Mesenchymal stem cell (in vitro differentiated cells and primary cell): ENCODE results near the gene PDZD11.
A peak's percentile ranks its signal among the peaks of the same experiment; 100 is the strongest.

Source experiments
- DNase-seq: peaks from one replicate; pipeline ENCODE4 v3.0.0-alpha.2; 2013
- H2AFZ ChIP-seq: one replicate; pipeline ENCODE4 v1.6.1; 2013; ENCODE audit warnings: low read depth, mild to moderate bottlenecking, control low read depth, inconsistent platforms, low read length, moderate library complexity
- H2AK5ac ChIP-seq: 2 replicates; pipeline ENCODE4 v1.6.1; 2013; ENCODE audit warnings: low read length, moderate library complexity, mild to moderate bottlenecking, inconsistent platforms; ENCODE audit not compliant: severe bottlenecking
- H2BK120ac ChIP-seq: one replicate; pipeline ENCODE4 v1.6.1; 2013; ENCODE audit warnings: low read depth, mild to moderate bottlenecking, inconsistent platforms, low read length, moderate library complexity
- H2BK12ac ChIP-seq, 2 experiments: one replicate each; pipeline ENCODE4 v1.6.1; 2013; ENCODE audit warnings: inconsistent platforms in 2 of 2, low read length in 2 of 2, mild to moderate bottlenecking in 2 of 2, moderate library complexity in 2 of 2, control low read depth in 1 of 2
- H2BK15ac ChIP-seq: one replicate; pipeline ENCODE4 v1.6.1; 2013; ENCODE audit warnings: mild to moderate bottlenecking, low read depth, inconsistent platforms; ENCODE audit not compliant: poor library complexity, severe bottlenecking
- H2BK5ac ChIP-seq: 2 replicates; pipeline ENCODE4 v1.6.1; 2013; ENCODE audit warnings: low read depth, mild to moderate bottlenecking, low read length, control low read depth, inconsistent platforms; ENCODE audit not compliant: poor library complexity, severe bottlenecking
- H3K14ac ChIP-seq, 2 experiments: one replicate each; pipeline ENCODE4 v1.6.1; 2013; ENCODE audit warnings: inconsistent platforms in 2 of 2, low read length in 2 of 2, control low read depth in 1 of 2, mild to moderate bottlenecking in 1 of 2, moderate library complexity in 1 of 2
- H3K18ac ChIP-seq, 2 experiments: one replicate each; pipeline ENCODE4 v1.6.1; 2013; ENCODE audit warnings: inconsistent platforms in 2 of 2, low read length in 2 of 2, control low read depth in 1 of 2, low read depth in 1 of 2, mild to moderate bottlenecking in 1 of 2
- H3K23ac ChIP-seq, 2 experiments: one replicate each; pipeline ENCODE4 v1.6.1; 2013; ENCODE audit warnings: inconsistent platforms in 2 of 2, low read length in 2 of 2, mild to moderate bottlenecking in 2 of 2, moderate library complexity in 2 of 2, control low read depth in 1 of 2
- H3K27ac ChIP-seq: 2 replicates; pipeline ENCODE4 v1.5.1; 2013; ENCODE audit warnings: mild to moderate bottlenecking, moderate library complexity, low read length, control low read depth, inconsistent platforms; ENCODE audit not compliant: poor library complexity, severe bottlenecking
- H3K27me3 ChIP-seq, 2 experiments: 2 replicates each; pipeline versions ENCODE4 v1.6.1 to v1.7.0; 2013; ENCODE audit warnings: low read length in 2 of 2, mild to moderate bottlenecking in 2 of 2, moderate library complexity in 2 of 2, control low read depth in 1 of 2, inconsistent platforms in 1 of 2; ENCODE audit not compliant: control insufficient read depth in 1 of 2, insufficient read depth in 1 of 2
- H3K36me3 ChIP-seq, 2 experiments: 2 replicates each; pipeline versions ENCODE4 v1.6.1 to v1.7.0; 2013; ENCODE audit warnings: low read length in 2 of 2, control low read depth in 1 of 2, inconsistent platforms in 1 of 2, low read depth in 1 of 2, mild to moderate bottlenecking in 1 of 2; ENCODE audit not compliant: insufficient read depth in 2 of 2, control insufficient read depth in 1 of 2
- H3K4ac ChIP-seq, 2 experiments: one replicate each; pipeline ENCODE4 v1.6.1; 2013; ENCODE audit warnings: inconsistent platforms in 2 of 2, low read length in 2 of 2, mild to moderate bottlenecking in 2 of 2, moderate library complexity in 2 of 2, control low read depth in 1 of 2, low read depth in 1 of 2
- H3K4me1 ChIP-seq: 2 replicates; pipeline ENCODE4 v1.6.1; 2013; ENCODE audit warnings: low read depth, low read length, control low read depth; ENCODE audit not compliant: control insufficient read depth, insufficient read depth
- H3K4me2 ChIP-seq: 2 replicates; pipeline ENCODE4 v1.6.1; 2013; ENCODE audit warnings: low read length, mild to moderate bottlenecking, inconsistent platforms; ENCODE audit not compliant: poor library complexity, severe bottlenecking
- H3K4me3 ChIP-seq, 2 experiments: 2 replicates each; pipeline versions ENCODE4 v1.5.1 to v1.7.0; 2013; ENCODE audit warnings: low read length in 2 of 2, mild to moderate bottlenecking in 2 of 2, control low read depth in 1 of 2, low read depth in 1 of 2; ENCODE audit not compliant: insufficient read depth in 1 of 2
- H3K79me1 ChIP-seq: replicated peaks from 2 replicates; pipeline ENCODE4 v1.6.1; 2013; ENCODE audit warnings: mild to moderate bottlenecking, control low read depth, low read length, inconsistent platforms; ENCODE audit not compliant: poor library complexity, severe bottlenecking
- H3K9ac ChIP-seq: 2 replicates; pipeline ENCODE4 v1.7.0; 2013; ENCODE audit warnings: mild to moderate bottlenecking, low read length, moderate library complexity
- H3K9me3 ChIP-seq: 2 replicates; pipeline ENCODE4 v1.7.0; 2013; ENCODE audit warnings: mild to moderate bottlenecking, low read length; ENCODE audit not compliant: control insufficient read depth
- H4K8ac ChIP-seq: one replicate; pipeline ENCODE4 v1.6.1; 2013; ENCODE audit warnings: inconsistent platforms, mild to moderate bottlenecking, low read length, moderate library complexity
- H4K91ac ChIP-seq: one replicate; pipeline ENCODE4 v1.6.1; 2013; ENCODE audit warnings: mild to moderate bottlenecking, low read length, inconsistent platforms
- WGBS: methylation state at CpG from one replicate; pipeline ENCODE4 v1.1.7; 2013; ENCODE audit warnings: mixed read lengths; 5-methylcytosine and 5-hydroxymethylcytosine counted together

PDZD11 gene

DNA sequence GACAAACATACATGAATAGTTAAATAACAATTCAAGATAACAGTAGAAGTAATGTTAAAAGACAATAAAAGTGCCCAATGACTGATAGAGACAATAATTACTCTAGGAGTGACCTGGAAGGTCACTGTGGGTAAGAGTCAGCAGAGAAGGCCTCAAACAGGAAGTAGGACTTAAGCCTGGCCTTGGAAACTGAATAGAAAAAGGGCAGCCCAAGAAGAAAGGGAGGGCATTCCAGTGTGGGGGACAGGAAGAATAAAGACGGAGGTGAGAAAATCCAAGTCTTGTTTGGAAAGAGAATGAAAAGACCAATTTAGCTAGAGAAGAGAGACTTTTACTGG, 35.7 kb downstream of the PDZD11 start:
- peaks cover 9% of the 10 kb centered on the region for H3K9me3 ChIP-seq
- H2BK12ac ChIP-seq, result no peak overlapping the region
- H3K14ac ChIP-seq, result no peak overlapping the region
- H3K4me1 ChIP-seq, result no peaks in the 10 kb centered on the region
- H2AK5ac ChIP-seq, result no peak overlapping the region
- no peak overlapping the region for H3K27ac ChIP-seq
- peaks cover 0 to 26% of the 10 kb centered on the region in 2 experiments for H3K27me3 ChIP-seq
- H3K79me1 ChIP-seq, result no peaks in the 10 kb centered on the region
- no peaks in the 10 kb centered on the region for H3K36me3 ChIP-seq
- no peak overlapping the region for H3K4ac ChIP-seq
- WGBS, result 23% methylated on average over 1 of the region's 1 CpG
- no peak overlapping the region for H3K18ac ChIP-seq
- H3K9ac ChIP-seq, result no peak overlapping the region
- H3K4me2 ChIP-seq, result no peak overlapping the region
- DNase-seq, result no peak
- H2BK5ac ChIP-seq, result no peak overlapping the region
- H3K4me3 ChIP-seq, result no peak overlapping the region
- no peak overlapping the region for H2BK120ac ChIP-seq
- no peak overlapping the region for H4K91ac ChIP-seq
- no peak overlapping the region for H2BK15ac ChIP-seq
- no peak overlapping the region for H3K23ac ChIP-seq
- no peak overlapping the region for H2AFZ ChIP-seq
- H4K8ac ChIP-seq, result no peak overlapping the region

DNA sequence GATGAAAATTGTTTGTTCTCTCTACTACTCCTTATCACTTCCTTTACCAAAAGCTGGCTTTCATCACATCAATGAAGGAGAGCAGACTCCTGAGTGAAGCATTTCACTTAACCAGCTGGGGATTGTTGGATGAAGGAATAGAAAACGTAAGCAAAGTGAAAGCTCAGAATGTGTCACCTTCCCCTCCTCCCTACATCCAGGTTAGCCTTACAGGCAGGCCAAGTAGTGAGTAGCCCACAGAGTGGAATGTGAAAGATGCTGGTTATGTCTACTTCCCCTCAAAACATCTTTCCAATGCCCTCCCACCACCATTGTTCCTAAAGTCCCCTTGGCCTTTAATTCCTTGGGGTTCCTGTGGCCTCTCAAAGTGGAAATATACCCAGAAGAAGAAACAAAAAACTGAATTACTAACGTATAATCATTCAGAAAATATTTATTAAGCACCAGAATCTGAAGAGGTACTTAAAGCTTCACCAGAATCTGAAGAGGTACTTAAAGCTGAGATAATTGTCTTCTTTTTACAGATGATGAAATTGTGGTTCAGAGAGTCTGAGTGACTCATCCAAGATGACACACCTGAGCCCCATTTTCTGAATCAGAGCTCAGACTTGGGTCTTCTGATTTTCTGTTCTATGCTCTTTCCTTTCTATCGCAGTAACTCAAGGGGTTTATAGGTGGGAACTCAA, 36.2 kb downstream of the PDZD11 start:
- Histone ChIP-seq H3K9ac (no peak overlapping the region), H3K4ac (no peak overlapping the region), H3K18ac (no peak overlapping the region), H3K79me1 (no peaks in the 10 kb centered on the region), H3K4me3 (no peak overlapping the region), H3K14ac (no peak overlapping the region), H2BK120ac (no peak overlapping the region), H2BK15ac (no peak overlapping the region), H3K4me1 (no peaks in the 10 kb centered on the region), H3K23ac (no peak overlapping the region), H3K36me3 (no peaks in the 10 kb centered on the region), H3K27ac (no peak overlapping the region), H4K8ac (no peak overlapping the region), H2BK5ac (no peak overlapping the region), H2AFZ (no peak overlapping the region), H3K4me2 (no peak overlapping the region), H4K91ac (no peak overlapping the region), H2AK5ac (no peak overlapping the region), H3K27me3 (peaks cover 0 to 27% of the 10 kb centered on the region in 2 experiments), H3K9me3 (peaks cover 9% of the 10 kb centered on the region), H2BK12ac (no peak overlapping the region)
- peak; percentile 22 for DNase-seq
- WGBS, result no CpG with 5 or more reads among the region's 3 CpGs

DNA sequence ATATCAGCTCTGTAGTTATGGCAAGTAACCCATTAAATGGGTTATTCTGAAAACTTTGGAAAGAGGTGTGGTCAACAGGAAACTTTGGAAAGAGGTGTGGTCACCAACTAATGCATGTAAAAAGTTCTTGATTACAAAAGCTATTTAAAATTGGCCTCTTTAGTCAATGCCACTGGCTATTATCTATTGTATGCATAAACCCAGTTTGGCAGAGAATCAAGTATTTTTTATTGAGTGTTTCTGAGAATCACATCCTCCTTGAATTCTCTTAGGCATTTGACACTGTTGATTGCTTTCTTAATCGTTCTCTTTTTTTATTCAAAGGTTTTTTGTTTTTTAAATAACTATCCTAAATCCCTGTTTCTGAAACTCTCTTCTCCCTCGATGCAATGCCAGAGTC, 37.2 kb downstream of the PDZD11 start:
- Histone ChIP-seq H3K23ac (no peak overlapping the region), H3K14ac (no peak overlapping the region), H3K27ac (no peak overlapping the region), H2AFZ (no peak overlapping the region), H2BK120ac (no peak overlapping the region), H3K4me1 (no peaks in the 10 kb centered on the region), H4K8ac (no peak overlapping the region), H3K18ac (no peak overlapping the region), H2AK5ac (no peak overlapping the region), H3K4me2 (no peak overlapping the region), H3K4me3 (no peak overlapping the region), H3K4ac (no peak overlapping the region), H3K27me3 (peaks cover 0 to 20% of the 10 kb centered on the region in 2 experiments), H4K91ac (no peak overlapping the region), H2BK12ac (no peak overlapping the region), H3K9me3 (peaks cover 9% of the 10 kb centered on the region), H3K36me3 (no peaks in the 10 kb centered on the region), H3K79me1 (no peaks in the 10 kb centered on the region), H2BK15ac (no peak overlapping the region), H3K9ac (no peak overlapping the region), H2BK5ac (no peak overlapping the region)
- WGBS, result 93% methylated on average over 2 of the region's 2 CpGs
- no peak for DNase-seq

DNA sequence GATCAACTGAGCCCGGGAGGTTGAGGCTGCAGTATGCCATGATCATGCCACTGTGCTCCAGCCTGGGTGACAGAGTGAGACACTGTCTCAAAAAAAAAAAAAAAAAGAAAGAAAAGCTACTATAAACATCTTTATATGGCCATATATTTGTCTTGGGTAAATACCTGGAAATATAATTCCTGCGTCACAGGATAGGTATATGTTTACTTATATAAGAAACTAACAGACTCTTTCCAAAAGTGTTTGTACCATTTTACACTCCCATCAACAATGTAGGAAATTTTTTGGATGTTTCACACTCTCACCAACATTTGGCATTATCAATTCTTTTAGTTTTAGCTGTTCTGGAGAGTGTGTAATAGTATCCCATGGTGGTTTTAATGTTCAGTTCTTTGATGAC, 42.5 kb downstream of the PDZD11 start:
- Histone ChIP-seq H2BK120ac (no peak overlapping the region), H2BK15ac (no peak overlapping the region), H2BK12ac (no peak overlapping the region), H3K79me1 (no peaks in the 10 kb centered on the region), H3K27ac (no peak overlapping the region), H2AFZ (no peak overlapping the region), H3K36me3 (no peaks in the 10 kb centered on the region), H4K91ac (no peak overlapping the region), H3K18ac (no peak overlapping the region), H3K4me2 (no peak overlapping the region), H2BK5ac (no peak overlapping the region), H3K14ac (no peak overlapping the region), H3K9me3 (no peaks in the 10 kb centered on the region), H3K4me1 (no peaks in the 10 kb centered on the region), H3K4ac (no peak overlapping the region), H3K4me3 (no peak overlapping the region), H3K27me3 (peaks cover 0 to 15% of the 10 kb centered on the region in 2 experiments), H2AK5ac (no peak overlapping the region), H4K8ac (no peak overlapping the region), H3K9ac (no peak overlapping the region), H3K23ac (no peak overlapping the region)
- no peak for DNase-seq
- WGBS, result 100% methylated on average over 1 of the region's 2 CpGs
